GM18526 (cell line): ENCODE results near the gene OXGR1.

ENCODE experiments used
- POLR2A ChIP-seq: IDR thresholded peaks from 3 replicates; pipeline ENCODE4 v1.6.1; 2011; ENCODE audit not compliant: insufficient read length; ENCODE audit errors: extremely low read depth

Gene OXGR1

DNA sequence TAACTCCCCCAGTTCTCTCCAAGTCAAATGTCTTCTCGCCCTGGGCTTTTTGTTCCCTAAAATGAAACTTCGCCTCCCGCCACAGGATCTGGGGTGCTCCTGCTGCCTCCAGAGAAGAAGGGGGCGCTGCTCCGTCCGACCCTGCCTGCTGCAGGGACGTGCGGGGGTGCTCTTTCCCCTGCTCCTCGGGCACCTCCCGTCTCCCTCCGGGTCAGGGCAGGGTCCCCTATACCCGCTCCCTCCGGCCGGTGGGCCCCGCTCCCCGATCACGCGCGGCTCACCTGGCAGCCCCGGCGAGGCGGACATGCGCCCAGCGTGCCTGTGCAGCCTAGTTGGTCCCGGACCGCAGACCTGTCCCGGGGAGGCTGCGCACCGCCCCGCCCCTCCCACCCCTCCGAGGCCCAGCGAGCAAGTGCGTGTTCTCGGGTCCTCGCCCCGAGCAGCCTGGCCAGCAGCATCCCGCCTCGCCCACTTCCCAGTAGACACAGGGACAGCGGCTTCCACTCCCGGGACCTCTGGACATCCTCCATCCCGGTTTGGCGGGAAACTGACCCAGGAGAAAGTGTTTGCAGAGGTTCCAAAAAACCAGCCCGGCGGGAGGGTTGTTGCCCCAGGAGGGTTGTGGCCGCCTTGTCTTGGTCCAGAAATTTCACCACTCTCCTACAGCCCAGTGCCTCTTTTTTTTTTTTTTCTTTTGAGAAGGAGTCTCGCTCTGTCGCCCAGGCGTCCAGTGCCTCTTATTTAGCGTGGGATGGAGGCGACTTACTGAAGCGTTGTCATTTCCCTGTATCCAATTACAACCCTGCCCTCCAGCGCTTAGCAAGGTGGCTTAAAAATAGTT lies at the start of gene OXGR1:
Gene OXGR1 (minus strand): TSS at position 460 of the 841 bp plus-strand sequence. CDS start 6,717 bp downstream, outside the sequence.
- TF ChIP-seq POLR2A = no peak

- TF ChIP-seq POLR2A = no peak
Measured at GRCh38 chr13:97043302-97043701, 49.0 kb upstream of the OXGR1 start.

DNA sequence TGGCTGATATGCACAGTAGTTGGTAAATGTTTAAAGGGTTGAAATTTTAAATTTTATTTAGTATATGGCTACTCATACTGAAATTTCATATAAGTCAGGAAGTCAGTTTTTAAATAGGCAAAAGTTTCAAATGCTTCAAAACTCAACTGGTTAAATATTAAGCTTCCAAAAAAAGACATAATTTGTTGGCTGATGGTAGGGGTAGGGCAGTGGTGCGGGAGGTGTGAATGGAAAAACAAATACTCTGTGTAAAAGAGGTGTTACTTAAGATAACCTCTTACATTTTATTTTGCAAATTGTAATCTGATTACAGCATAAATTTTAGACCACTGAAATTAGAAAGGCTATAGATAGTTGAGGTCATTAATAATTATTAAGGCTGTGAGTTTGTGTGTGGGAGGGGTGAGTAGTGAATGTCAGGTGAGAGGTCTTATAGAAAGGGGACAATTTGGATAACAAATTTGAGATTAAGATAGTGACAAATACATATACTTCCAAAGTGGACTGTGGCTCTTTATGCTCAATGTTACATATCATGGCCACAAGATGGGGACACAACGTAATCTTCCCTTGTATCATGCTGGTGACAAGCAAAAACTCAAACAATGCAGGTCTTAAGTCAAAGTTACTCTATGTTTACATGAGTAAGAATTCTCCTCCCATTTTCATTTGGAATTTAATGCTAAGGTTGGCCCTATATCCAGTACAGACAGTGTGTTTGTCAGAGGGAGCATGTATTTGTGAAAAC lies 36.6 kb upstream of the OXGR1 start:
- TF ChIP-seq POLR2A = no peak

DNA sequence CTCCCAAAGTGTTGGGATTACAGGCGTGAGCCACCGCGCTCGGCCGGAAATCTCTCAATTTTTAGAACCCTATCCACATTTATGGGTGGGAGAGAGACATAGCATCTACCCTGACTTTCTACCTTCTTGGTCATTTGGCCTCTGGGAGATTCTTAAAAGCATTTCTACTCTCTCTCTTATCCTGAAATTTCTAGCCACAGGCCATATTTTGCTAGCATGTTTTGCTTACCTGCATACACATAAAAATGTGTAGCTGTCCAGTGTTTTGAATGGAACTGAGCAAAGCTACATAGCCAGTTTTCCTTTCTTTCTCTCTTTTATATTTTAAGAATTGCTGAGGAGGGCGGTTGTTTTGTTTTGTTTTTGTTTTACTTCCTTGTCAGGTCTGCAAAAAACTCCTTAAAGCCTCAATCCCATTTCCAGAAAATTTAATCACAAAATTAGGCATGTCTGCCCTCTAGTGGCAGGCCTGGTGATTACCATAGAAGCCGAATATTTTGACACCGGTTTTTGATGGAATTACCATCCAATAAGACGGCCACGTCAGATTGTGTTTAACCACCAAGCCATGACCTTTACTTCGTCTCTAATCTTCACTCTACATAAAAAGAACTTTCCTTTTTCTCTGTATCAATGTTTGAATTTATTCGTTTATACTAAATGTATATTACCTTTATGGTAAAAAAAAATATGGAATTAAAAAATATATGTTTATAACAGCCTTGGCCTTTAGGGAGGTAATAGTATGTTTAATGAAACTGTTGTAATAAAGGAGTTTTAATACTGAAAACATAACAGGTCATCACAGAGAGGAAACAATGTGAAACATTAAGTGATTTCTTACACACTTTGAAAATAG lies 34.4 kb upstream of the OXGR1 start:
- no peak for TF ChIP-seq POLR2A

DNA sequence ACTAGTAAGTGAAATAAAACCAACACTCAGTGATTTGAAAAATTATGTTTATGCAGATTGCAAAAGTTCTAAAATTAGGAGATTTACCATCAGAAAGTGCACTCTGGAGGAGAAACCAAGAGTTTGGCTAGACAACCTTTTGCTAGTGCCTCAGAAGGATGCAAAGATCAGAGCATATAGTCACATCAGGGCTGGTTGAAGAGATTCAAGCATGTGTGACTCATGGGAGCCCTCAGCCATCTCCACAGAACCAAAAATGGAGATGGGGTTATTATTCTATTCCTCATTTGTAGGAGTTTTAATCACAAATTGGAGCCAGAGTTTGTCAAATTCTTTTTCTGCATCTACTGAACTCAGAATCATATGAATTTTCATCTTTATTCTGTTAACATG lies 32.9 kb upstream of the OXGR1 start:
- no peak for TF ChIP-seq POLR2A

DNA sequence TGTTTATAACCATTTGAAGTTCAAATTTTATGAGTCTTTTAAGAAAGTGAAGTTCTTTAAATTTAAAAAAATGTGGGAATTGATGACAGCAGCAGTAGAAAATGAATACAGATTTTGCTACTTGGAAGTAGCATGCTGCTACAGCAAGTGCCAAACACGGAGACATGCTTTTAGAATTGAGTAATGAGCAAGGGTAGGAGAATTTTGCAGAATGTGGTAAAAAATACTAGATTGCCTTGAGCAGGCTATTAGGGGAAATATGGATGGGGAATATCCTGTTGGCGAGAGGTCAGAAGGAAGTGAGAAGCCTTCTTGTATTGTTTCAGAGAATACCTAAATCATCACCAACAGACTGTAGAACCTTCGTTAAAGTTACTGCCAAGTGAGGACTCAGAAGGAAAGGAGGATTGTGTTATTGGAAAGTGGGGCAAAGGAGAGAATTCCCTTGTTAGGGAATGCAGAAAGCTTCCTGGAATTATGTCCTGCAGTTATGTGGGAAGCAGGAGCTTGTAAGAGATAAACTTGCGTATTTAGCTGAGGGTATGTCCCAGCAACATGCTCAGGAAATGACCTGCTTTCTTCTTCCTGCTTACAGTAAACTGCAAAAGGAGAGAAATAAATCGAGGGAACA lies 32.4 kb upstream of the OXGR1 start:
- no peak for TF ChIP-seq POLR2A

DNA sequence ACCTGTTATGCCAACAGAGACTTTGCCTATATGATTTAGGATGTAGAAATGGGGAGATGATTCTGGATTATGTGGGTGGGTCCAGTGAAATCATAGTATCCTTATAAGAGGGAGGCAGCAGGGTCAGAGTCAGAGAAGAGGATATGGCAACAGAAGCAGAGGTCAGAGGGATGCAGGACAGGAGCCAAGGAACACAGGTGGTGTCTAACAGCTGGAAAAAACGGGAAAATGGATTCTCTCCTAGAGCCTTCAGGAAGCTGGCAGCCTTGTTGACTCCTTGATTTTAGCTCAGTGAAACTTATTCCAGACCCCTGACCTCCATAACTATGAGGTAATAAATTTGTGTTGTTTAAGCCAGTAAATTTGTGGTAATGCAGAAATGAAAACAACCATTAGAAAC lies 28.8 kb upstream of the OXGR1 start:
- no peak for TF ChIP-seq POLR2A

- no peak for TF ChIP-seq POLR2A
Measured at GRCh38 chr13:97021241-97021640, 27.0 kb upstream of the OXGR1 start.

DNA sequence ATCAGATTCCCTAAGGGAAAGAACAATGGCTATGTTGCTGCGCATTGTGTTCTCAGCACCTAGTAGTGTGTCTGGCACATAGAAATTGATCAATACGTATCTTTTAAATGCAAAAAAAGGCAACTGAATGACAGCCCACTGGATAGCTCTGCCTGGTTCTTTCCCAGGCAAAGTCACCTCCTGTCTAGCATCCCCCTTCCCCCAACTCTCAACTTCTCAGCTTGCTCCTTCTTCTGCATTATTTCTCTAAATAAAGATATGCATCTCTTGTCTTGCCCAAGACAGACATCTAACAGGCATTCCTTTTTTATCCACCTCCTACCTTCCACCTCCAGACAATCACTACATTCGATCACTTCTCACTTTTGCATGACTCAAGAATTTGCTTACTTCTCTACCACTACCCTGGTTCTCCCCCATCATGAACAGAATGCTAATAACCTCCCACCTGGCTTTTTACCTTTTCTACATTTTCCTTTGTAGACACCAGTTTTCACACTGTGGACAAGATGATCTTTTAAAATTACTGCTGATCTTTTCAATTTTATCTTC lies 26.5 kb upstream of the OXGR1 start:
- no peak for TF ChIP-seq POLR2A

GRCh38 chr13:97020194-97020593 lies 25.9 kb upstream of the OXGR1 start:
- TF ChIP-seq POLR2A = no peak

DNA sequence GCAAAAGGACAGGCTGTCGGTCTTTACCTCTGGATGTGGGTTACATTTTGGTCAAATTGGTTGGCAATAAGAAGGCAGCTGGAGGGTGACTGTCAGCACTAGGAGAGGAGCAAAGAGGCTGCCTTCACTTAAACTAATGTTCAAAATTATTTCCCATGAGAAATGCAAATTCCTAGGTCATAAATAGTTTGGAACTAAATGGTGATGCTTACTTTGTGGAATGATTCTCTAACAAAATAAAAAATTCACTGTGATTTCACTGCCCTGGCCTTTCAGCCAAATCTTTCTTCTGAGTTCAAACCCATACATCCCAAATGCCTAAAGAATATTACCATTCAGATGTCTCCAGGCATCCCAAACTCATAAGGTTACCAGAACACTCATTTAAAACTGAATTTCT lies 25.0 kb upstream of the OXGR1 start:
- TF ChIP-seq POLR2A = no peak

DNA sequence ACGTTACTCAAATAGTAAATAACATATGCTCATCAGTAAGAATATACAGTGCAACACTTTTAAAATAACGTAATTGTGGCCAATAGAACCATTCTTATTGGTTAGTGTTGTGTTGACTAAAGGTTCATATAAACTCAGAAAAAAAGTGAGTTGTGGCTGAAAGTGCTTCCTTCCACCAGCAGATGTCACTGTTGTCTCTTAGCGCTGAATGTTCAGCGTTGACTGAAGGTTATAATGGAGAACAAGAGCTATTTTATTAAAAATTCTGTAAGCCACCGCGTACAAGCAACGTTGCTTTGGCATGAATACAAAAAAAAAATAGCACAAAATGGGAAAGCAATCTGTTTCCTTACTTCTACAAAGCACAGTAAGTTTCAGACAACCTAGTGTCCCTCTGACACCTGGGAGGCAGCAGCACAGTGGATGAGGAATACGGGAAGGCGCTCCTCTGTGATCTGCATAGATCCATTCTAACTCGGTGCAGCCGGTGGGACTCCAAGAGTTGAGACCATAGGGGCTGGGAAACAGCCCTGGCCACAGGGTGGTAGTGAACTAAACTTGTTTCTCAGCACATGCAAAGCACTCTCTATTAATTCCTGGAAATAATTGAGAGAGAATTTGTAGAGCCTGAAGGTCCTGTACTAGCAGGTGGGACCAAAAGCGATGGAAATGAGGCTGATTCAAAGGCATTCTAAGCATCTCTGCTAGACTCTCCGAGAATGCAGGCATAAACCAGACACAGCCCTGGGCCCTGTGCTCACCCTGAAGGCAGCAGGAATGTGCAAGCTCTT lies 23.9 kb upstream of the OXGR1 start:
- no peak for TF ChIP-seq POLR2A

- TF ChIP-seq POLR2A = no peak
Measured at GRCh38 chr13:97017322-97017721, 23.0 kb upstream of the OXGR1 start.
